HK-2 (cell line): Measurements from ENCODE around the gene BCAS4.
"Not testable (repeated sequence)": the region's sequence is repeated elsewhere in the genome, so short reads cannot be mapped to it uniquely, and the experiment has no call there.

Experiments used
- DNase-seq: peaks from one replicate; pipeline ENCODE4 v3.0.0-alpha.2; 2018; ENCODE audit not compliant: unreplicated experiment

Gene BCAS4

GRCh38 chr20:50771419-50772080 is 23.3 kb upstream of the BCAS4 start:
- peak; percentile 54 for DNase-seq

GRCh38 chr20:50772420-50773185 is 22.3 kb upstream of the BCAS4 start:
- DNase-seq: no peak

GRCh38 chr20:50774515-50774914 is 20.3 kb upstream of the BCAS4 start:
- DNase-seq: no peak

- DNase-seq: no peak
Measured at GRCh38 chr20:50776122-50776817, 18.6 kb upstream of the BCAS4 start.

- DNase-seq: no peak
Measured at GRCh38 chr20:50777373-50777772, 17.5 kb upstream of the BCAS4 start.

- not testable (repeated sequence) for DNase-seq
Measured at GRCh38 chr20:50778994-50779393, 15.9 kb upstream of the BCAS4 start.

- no peak for DNase-seq
Measured at GRCh38 chr20:50783390-50783789, 11.5 kb upstream of the BCAS4 start.

GRCh38 chr20:50783903-50784302 is 11.0 kb upstream of the BCAS4 start:
- DNase-seq: no peak

- DNase-seq: no peak
Measured at GRCh38 chr20:50784464-50784863, 10.4 kb upstream of the BCAS4 start.

GRCh38 chr20:50786703-50787102 is 8.2 kb upstream of the BCAS4 start:
- DNase-seq: no peak

GRCh38 chr20:50787181-50787580 is 7.7 kb upstream of the BCAS4 start:
- no peak for DNase-seq

GRCh38 chr20:50788045-50788991 is 6.5 kb upstream of the BCAS4 start:
- DNase-seq: peak; percentile 53

GRCh38 chr20:50789968-50790650 is 4.8 kb upstream of the BCAS4 start:
- DNase-seq: no peak

- peak; percentile 97 for DNase-seq
Measured at GRCh38 chr20:50790651-50791277, 4.1 kb upstream of the BCAS4 start.

GRCh38 chr20:50792708-50793574 is 1.9 kb upstream of the BCAS4 start:
- DNase-seq: no peak

- not testable (repeated sequence) for DNase-seq
Measured at GRCh38 chr20:50793575-50794016, 1.3 kb upstream of the BCAS4 start.

- DNase-seq: no peak
Measured at GRCh38 chr20:50794181-50794845, 548 bp upstream of the BCAS4 start.

- no peak for DNase-seq
Measured at GRCh38 chr20:50797142-50797541, 2.3 kb downstream of the BCAS4 start.

- DNase-seq: no peak
Measured at GRCh38 chr20:50798650-50799049, 3.8 kb downstream of the BCAS4 start.
